ENCODE results near the gene ETV1. TPM values are rescaled to one million over a fixed set of nuclear protein-coding genes. Genes with fewer than 3 reads are reported as not detected.
A peak's percentile ranks its signal among the peaks of the same experiment; 100 is the strongest.

Gene ETV1
- total RNA-seq, 1 experiment from 2014 or later, result 23.3 TPM

- ChIA-PET CTCF (no interaction called here), POLR2A (no interaction called here), RAD21 (ENCODE audit: low non-redundant PET in 1 of 2, low total read pairs in 2 of 2, uncharacterized antibody in 2 of 2, unreplicated experiment in 2 of 2) (no interaction called here)
These were observed 107.4 kb downstream of the ETV1 start for GRCh38 chr7:13882051-13882450.

GRCh38 chr7:13880789-13881188 lies 108.7 kb downstream of the ETV1 start:
- Histone ChIP-seq H3K4me2 (ENCODE audit: low read length) (peak overlapping the region; percentile 65), H3K4me1 (ENCODE audit: control insufficient read depth in 1 of 2, insufficient read depth in 2 of 2, low read length in 2 of 2) (peaks cover 10 to 22% of the 10 kb centered on the region in 2 experiments), H3K79me2 (ENCODE audit: insufficient read depth, low read length) (no peaks in the 10 kb centered on the region), H3K36me3 (ENCODE audit: control insufficient read depth in 1 of 2, insufficient read depth in 2 of 2, low read length in 2 of 2) (no peaks in the 10 kb centered on the region), H3K27ac (ENCODE audit: low read depth, low read length) (peak overlapping the region; percentile 53; the same call in 1 of the 2 replicates), H4K20me1 (ENCODE audit: insufficient read depth) (no peaks in the 10 kb centered on the region), H3K9me2 (ENCODE audit: insufficient read depth) (no peaks in the 10 kb centered on the region), H2AFZ (ENCODE audit: low read depth, low read length, poor library complexity, severe bottlenecking) (peak overlapping the region; percentile 47), H3K27me3 (ENCODE audit: insufficient read depth, low read length) (no peaks in the 10 kb centered on the region), H3K9me3 (ENCODE audit: control insufficient read depth in 1 of 2, insufficient read depth in 1 of 2, low read depth in 1 of 2, low read length in 2 of 2) (no peaks in the 10 kb centered on the region), H3K4me3 (replicated peaks in 1 of 2; ENCODE audit: low read depth in 1 of 2, low read length in 2 of 2) (peak overlapping the region in 1 of 2 experiments; percentile 19; a peak in 2 of 4 replicates), H3K9ac (ENCODE audit: low read length) (no peak overlapping the region)
- ChIA-PET RAD21 (ENCODE audit: low non-redundant PET in 1 of 2, low total read pairs in 2 of 2, uncharacterized antibody in 2 of 2, unreplicated experiment in 2 of 2) (no interaction called here), CTCF (no interaction called here), POLR2A (no interaction called here)
- DNase-seq (ENCODE audit: low read depth, low spot score), result peak; percentile 16
- peak; percentile 64 for ATAC-seq
- BruUV-seq (replicated peaks), result no TSS peak
- intact Hi-C loops (cut with micrococcal nuclease), result no loop called here
- TF ChIP-seq ZFX (IDR thresholded peaks at IDR 0.05) (no peak), FOSL1 (IDR thresholded peaks at IDR 0.05; ENCODE audit: low read depth) (peak; percentile 51), YY1 (IDR thresholded peaks at IDR 0.05; ENCODE audit: extremely low read depth, insufficient replicate concordance, low read depth, low read length) (no peak), EZH2 (IDR thresholded peaks at IDR 0.05) (no peak), CBX3 (IDR thresholded peaks at IDR 0.05; ENCODE audit: low read depth) (no peak), ZNF274 (IDR thresholded peaks at IDR 0.05; ENCODE audit: low read depth, low read length) (no peak), CEBPB (IDR thresholded peaks at IDR 0.05; ENCODE audit: low read depth) (no peak), TCF7L2 (IDR thresholded peaks at IDR 0.05; ENCODE audit: borderline replicate concordance, extremely low read depth, insufficient read depth, insufficient read length) (peak; percentile 58), SIN3A (IDR thresholded peaks at IDR 0.05; ENCODE audit: low read depth) (no peak), JUND (IDR thresholded peaks at IDR 0.05) (peak; percentile 53), POLR2AphosphoS5 (IDR thresholded peaks at IDR 0.05; ENCODE audit: low read depth, low read length) (no peak), EGR1 (IDR thresholded peaks at IDR 0.05; ENCODE audit: low read depth) (peak; percentile 84), EZH2phosphoT487 (IDR thresholded peaks at IDR 0.05; ENCODE audit: borderline replicate concordance) (no peak), MAX (IDR thresholded peaks at IDR 0.05) (no peak), ELF1 (IDR thresholded peaks at IDR 0.05; ENCODE audit: borderline replicate concordance, low read depth) (no peak), SRF (IDR thresholded peaks at IDR 0.05; ENCODE audit: low read depth) (no peak)

More at GRCh38 chr7:13882051-13882450, 107.4 kb downstream of the ETV1 start:
- Histone ChIP-seq H3K79me2 (ENCODE audit: insufficient read depth, low read length) (no peaks in the 10 kb centered on the region), H3K9me3 (ENCODE audit: control insufficient read depth in 1 of 2, insufficient read depth in 1 of 2, low read depth in 1 of 2, low read length in 2 of 2) (no peaks in the 10 kb centered on the region), H3K4me1 (ENCODE audit: control insufficient read depth in 1 of 2, insufficient read depth in 2 of 2, low read length in 2 of 2) (peaks cover 10 to 22% of the 10 kb centered on the region in 2 experiments), H3K36me3 (ENCODE audit: control insufficient read depth in 1 of 2, insufficient read depth in 2 of 2, low read length in 2 of 2) (no peaks in the 10 kb centered on the region), H4K20me1 (ENCODE audit: insufficient read depth) (no peaks in the 10 kb centered on the region), H2AFZ (ENCODE audit: low read depth, low read length, poor library complexity, severe bottlenecking) (no peak overlapping the region), H3K4me2 (ENCODE audit: low read length) (no peak overlapping the region), H3K9ac (ENCODE audit: low read length) (no peak overlapping the region), H3K27me3 (ENCODE audit: insufficient read depth, low read length) (no peaks in the 10 kb centered on the region), H3K4me3 (replicated peaks in 1 of 2; ENCODE audit: low read depth in 1 of 2, low read length in 2 of 2) (no peak overlapping the region), H3K9me2 (ENCODE audit: insufficient read depth) (no peaks in the 10 kb centered on the region), H3K27ac (ENCODE audit: low read depth, low read length) (no peak overlapping the region)
- intact Hi-C loops (cut with micrococcal nuclease), result no loop called here
- ATAC-seq (no peak), DNase-seq (ENCODE audit: low read depth, low spot score) (no peak)
- no TSS peak for BruUV-seq (replicated peaks)
- TF ChIP-seq SP1 (IDR thresholded peaks at IDR 0.05; ENCODE audit: low read depth) (no peak), ATF3 (IDR thresholded peaks at IDR 0.05) (no peak), CEBPB (IDR thresholded peaks at IDR 0.05; ENCODE audit: low read depth) (no peak), ZBTB33 (IDR thresholded peaks at IDR 0.05; ENCODE audit: extremely low read depth, insufficient replicate concordance, low read length) (no peak), SIN3A (IDR thresholded peaks at IDR 0.05; ENCODE audit: low read depth) (no peak), FOSL1 (IDR thresholded peaks at IDR 0.05; ENCODE audit: low read depth) (no peak)
